Left cardiac atrium (tissue), 4 donors: ENCODE measurements around the gene MRPL36. TPM values are rescaled to one million over a fixed set of nuclear protein-coding genes. Genes with fewer than 3 reads are reported as not detected.
"Not testable (repeated sequence)": the region's sequence is repeated elsewhere in the genome, so short reads cannot be mapped to it uniquely, and the experiment has no call there.

Experiments
- ATAC-seq, 2 donors: fragments of 200-7000 bp; cut with Tn5 transposase; one replicate each; pipeline ENCODE4 v1.9.1; 2020; ENCODE audit warnings: mild to moderate bottlenecking in 2 of 2, moderate library complexity in 2 of 2
- DNase-seq: peaks from one replicate; pipeline ENCODE4 v3.0.0-alpha.2; 2020
- intact Hi-C, 2 donors: fragments of 100-400 bp; cut with DNase I; formaldehyde crosslinking; loops; one replicate each; pipeline versions ENCODE4 v1.14.1 to v1.15.1; 2022 to 2023
- long read RNA-seq: library from polyadenylated mRNA; unstranded; transcript quantifications from one replicate; pipeline ENCODE4 v2.0.0, GENCODE V29; 2021
- total RNA-seq, 2 donors: library from RNA; stranded (reverse); fragmentation: NEBNext Ultra II Directional; extraction: Animal tissue kit (Norgen Biotek cat#: 25700); gene quantifications; one replicate each; pipeline ENCODE4 v1.2.1, GENCODE V29; 2021
- donor health status: DM: no; HTN: yes; CAD: no.
- donor health status: DM: no; HTN: yes; CAD: no; lungs with severe emphysema.
- donor health status: DM: yes; HTN: yes; CAD: no.
- donor health status: Dilated cardiomyopathy.

MRPL36 gene
- total RNA-seq = 10 to 100 TPM; 47.3 to 50.9 TPM
- long read RNA-seq, partial matches to known transcripts = 0 of 6 reads
- long read RNA-seq, other reads (novel, unspliced or antisense) = 0 of 6 reads

GRCh38 chr5:1799602-1800471 is at the start of gene MRPL36:
MRPL36 (minus strand) TSS chr5:1799837; CDS start chr5:1798935, 902 bp downstream.
- DNase-seq = peak; percentile 94
- intact Hi-C loops = loop anchor here in 1 of 2 donors (5.0 kb wide), 1 partner anchor 147 kb away; no protein-coding TSS in a partner anchor
- ATAC-seq = peak; percentile 93 to 94

GRCh38 chr5:1847611-1848010 is 48.0 kb upstream of the MRPL36 start:
- ATAC-seq (no peak), DNase-seq (no peak)
- intact Hi-C loops = no loop called here

GRCh38 chr5:1847056-1847455 is 47.4 kb upstream of the MRPL36 start:
- intact Hi-C loops = no loop called here
- no peak for ATAC-seq
- peak; percentile 8 for DNase-seq

GRCh38 chr5:1846583-1846982 is 46.9 kb upstream of the MRPL36 start:
- intact Hi-C loops = no loop called here
- ATAC-seq = no peak
- DNase-seq = peak; percentile 6

GRCh38 chr5:1845696-1846095 is 46.1 kb upstream of the MRPL36 start:
- no peak for DNase-seq
- intact Hi-C loops = no loop called here
- no peak for ATAC-seq

- intact Hi-C loops = no loop called here
- DNase-seq = no peak
- no peak for ATAC-seq
Measured at GRCh38 chr5:1844708-1845436, 45.2 kb upstream of the MRPL36 start.

GRCh38 chr5:1843761-1844160 is 44.1 kb upstream of the MRPL36 start:
- ATAC-seq, DNase-seq, intact Hi-C loops: not testable (repeated sequence)

- no peak for DNase-seq
- intact Hi-C loops = no loop called here
- ATAC-seq = no peak
Measured at GRCh38 chr5:1842004-1842819, 42.6 kb upstream of the MRPL36 start.

GRCh38 chr5:1840741-1841521 is 41.3 kb upstream of the MRPL36 start:
- intact Hi-C loops = no loop called here
- ATAC-seq (peak; percentile 85 to 86), DNase-seq (peak; percentile 46)

GRCh38 chr5:1840071-1840547 is 40.5 kb upstream of the MRPL36 start:
- intact Hi-C loops = no loop called here
- ATAC-seq (no peak), DNase-seq (no peak)

- intact Hi-C loops = no loop called here
- no peak for ATAC-seq
- no peak for DNase-seq
Measured at GRCh38 chr5:1838013-1838412, 38.4 kb upstream of the MRPL36 start.

- intact Hi-C loops = no loop called here
- no peak for ATAC-seq
- no peak for DNase-seq
Measured at GRCh38 chr5:1836891-1837880, 37.5 kb upstream of the MRPL36 start.

GRCh38 chr5:1836176-1836890 is 36.7 kb upstream of the MRPL36 start:
- DNase-seq = no peak
- intact Hi-C loops = no loop called here
- ATAC-seq = peak; percentile 29 to 64

GRCh38 chr5:1835431-1835830 is 35.8 kb upstream of the MRPL36 start:
- DNase-seq = no peak

GRCh38 chr5:1834721-1835429 is 35.2 kb upstream of the MRPL36 start:
- ATAC-seq = no peak
- intact Hi-C loops = no loop called here
- no peak for DNase-seq

More at GRCh38 chr5:1835431-1835830, 35.8 kb upstream of the MRPL36 start:
- ATAC-seq = no peak
- intact Hi-C loops = no loop called here

GRCh38 chr5:1834022-1834551 is 34.5 kb upstream of the MRPL36 start:
- intact Hi-C loops = no loop called here
- ATAC-seq (no peak), DNase-seq (no peak)
